BJ (cell line): Measurements from ENCODE around the gene DECR2. TPM values are rescaled to one million over a fixed set of nuclear protein-coding genes. Genes with fewer than 3 reads are reported as not detected.

Experiments used
- CTCF ChIA-PET: fragments of 350-600 bp; formaldehyde crosslinking; extraction: SDS; loops from one replicate; lab custom pipeline; 2021; ENCODE audit warnings: antibody characterized with exemption, inconsistent platforms; lab: Yijun Ruan, JAX
- POLR2A ChIA-PET: fragments of 300-600 bp; sonication (Branson Sonifier 250); formaldehyde crosslinking; extraction: SDS; loops from one replicate; lab custom pipeline; 2021; ENCODE audit warnings: antibody characterized with exemption; lab: Charles Lee
- DNase-seq: peaks from one replicate; pipeline ENCODE4 v3.0.0-alpha.2; 2011; ENCODE audit warnings: low read depth
- H3K27me3 ChIP-seq: 2 replicates; pipeline ENCODE4 v1.6.0; 2011; ENCODE audit warnings: low read length; ENCODE audit not compliant: control insufficient read depth, insufficient read depth
- H3K36me3 ChIP-seq: 2 replicates; pipeline ENCODE4 v1.5.1; 2011; ENCODE audit warnings: low read length; ENCODE audit not compliant: control insufficient read depth, insufficient read depth
- H3K4me3 ChIP-seq: 2 replicates; pipeline ENCODE4 v1.5.1; 2011; ENCODE audit warnings: low read depth, mild to moderate bottlenecking, control low read depth, low read length
- CTCF ChIP-seq: IDR thresholded peaks from 2 replicates; pipeline ENCODE4 v1.5.1; 2011; ENCODE audit warnings: low read depth, mild to moderate bottlenecking, control low read depth, inconsistent platforms, low read length, moderate library complexity; ENCODE audit not compliant: insufficient read depth
- polyA plus RNA-seq: library from polyadenylated mRNA; depleted of rRNA; stranded (reverse); fragments of >200 nt; gene quantifications from 2 replicates; pipeline ENCODE4 v1.2.3, GENCODE V29; 2011

The DECR2 gene
- polyA plus RNA-seq, 1 experiment: 23.6 TPM

GRCh38 chr16:378821-379182, 22.9 kb upstream of the DECR2 start:
- no peaks in the 10 kb centered on the region for H3K27me3 ChIP-seq
- H3K36me3 ChIP-seq: peaks cover 18% of the 10 kb centered on the region
- DNase-seq: no peak
- ChIA-PET CTCF (interaction anchor here (1.5 kb wide), 1 partner anchor 23 kb away, joined by 3 read pairs; the partner anchor contains the start of gene DECR2), POLR2A (no interaction called here)
- H3K4me3 ChIP-seq: no peak overlapping the region
- TF ChIP-seq CTCF: no peak

GRCh38 chr16:379183-379960, 22.3 kb upstream of the DECR2 start:
- ChIA-PET CTCF (interaction anchor here (1.5 kb wide), 1 partner anchor 22 kb away, joined by 3 read pairs; the partner anchor contains the start of gene DECR2), POLR2A (no interaction called here)
- no peak for DNase-seq
- no peak overlapping the region for H3K4me3 ChIP-seq
- no peaks in the 10 kb centered on the region for H3K27me3 ChIP-seq
- no peak for TF ChIP-seq CTCF
- peaks cover 15% of the 10 kb centered on the region for H3K36me3 ChIP-seq

GRCh38 chr16:379961-380761, 21.5 kb upstream of the DECR2 start:
- no peak for DNase-seq
- CTCF ChIA-PET: no interaction called here
- TF ChIP-seq CTCF: no peak
- H3K27me3 ChIP-seq: no peaks in the 10 kb centered on the region
- POLR2A ChIA-PET: no interaction called here
- peak overlapping the region; percentile 89 for H3K4me3 ChIP-seq
- peaks cover 8% of the 10 kb centered on the region for H3K36me3 ChIP-seq

- CTCF ChIA-PET: no interaction called here
- peaks cover 7% of the 10 kb centered on the region for H3K36me3 ChIP-seq
- DNase-seq: no peak
- TF ChIP-seq CTCF: no peak
- H3K4me3 ChIP-seq: peak overlapping the region; percentile 89
- POLR2A ChIA-PET: no interaction called here
- no peaks in the 10 kb centered on the region for H3K27me3 ChIP-seq
Observed at GRCh38 chr16:380762-381011, 21.0 kb upstream of the DECR2 start.

- Histone ChIP-seq H3K27me3 (no peaks in the 10 kb centered on the region), H3K36me3 (peaks cover 6% of the 10 kb centered on the region), H3K4me3 (peak overlapping the region; percentile 89)
- no peak for TF ChIP-seq CTCF
- no peak for DNase-seq
- CTCF ChIA-PET: no interaction called here
- POLR2A ChIA-PET: no interaction called here
Observed at GRCh38 chr16:381012-381788, 20.5 kb upstream of the DECR2 start.
